ENCODE results near the gene UBD. TPM values are rescaled to one million over a fixed set of nuclear protein-coding genes. Genes with fewer than 3 reads are reported as not detected.

Gene UBD
- total RNA-seq, 2 donors from 2014 or later, result 0.86 to 10.3 TPM

DNA sequence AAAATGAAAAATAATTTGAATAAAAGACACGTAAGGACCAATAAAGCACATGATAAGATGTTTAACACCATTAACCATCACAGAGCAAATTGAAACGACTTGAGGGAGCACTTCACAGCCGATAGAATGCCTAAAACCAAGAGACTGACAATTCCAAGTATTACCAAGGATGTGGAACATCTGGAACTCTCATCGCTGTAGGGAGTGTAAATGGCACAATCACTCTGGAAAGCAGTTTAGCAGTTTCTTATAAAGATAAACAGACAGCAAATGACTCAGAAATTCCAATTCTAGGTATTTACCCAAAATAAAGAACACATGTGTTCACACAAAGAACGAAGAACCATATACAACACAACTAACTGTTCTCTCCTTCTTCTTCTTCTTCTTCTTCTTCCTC is 8.5 kb upstream of the UBD start:
- no peak for DNase-seq
- TF ChIP-seq, protein P1, sequence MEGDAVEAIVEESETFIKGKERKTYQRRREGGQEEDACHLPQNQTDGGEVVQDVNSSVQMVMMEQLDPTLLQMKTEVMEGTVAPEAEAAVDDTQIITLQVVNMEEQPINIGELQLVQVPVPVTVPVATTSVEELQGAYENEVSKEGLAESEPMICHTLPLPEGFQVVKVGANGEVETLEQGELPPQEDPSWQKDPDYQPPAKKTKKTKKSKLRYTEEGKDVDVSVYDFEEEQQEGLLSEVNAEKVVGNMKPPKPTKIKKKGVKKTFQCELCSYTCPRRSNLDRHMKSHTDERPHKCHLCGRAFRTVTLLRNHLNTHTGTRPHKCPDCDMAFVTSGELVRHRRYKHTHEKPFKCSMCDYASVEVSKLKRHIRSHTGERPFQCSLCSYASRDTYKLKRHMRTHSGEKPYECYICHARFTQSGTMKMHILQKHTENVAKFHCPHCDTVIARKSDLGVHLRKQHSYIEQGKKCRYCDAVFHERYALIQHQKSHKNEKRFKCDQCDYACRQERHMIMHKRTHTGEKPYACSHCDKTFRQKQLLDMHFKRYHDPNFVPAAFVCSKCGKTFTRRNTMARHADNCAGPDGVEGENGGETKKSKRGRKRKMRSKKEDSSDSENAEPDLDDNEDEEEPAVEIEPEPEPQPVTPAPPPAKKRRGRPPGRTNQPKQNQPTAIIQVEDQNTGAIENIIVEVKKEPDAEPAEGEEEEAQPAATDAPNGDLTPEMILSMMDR (IDR thresholded peaks at IDR 0.05), result no peak
- no peaks in the 10 kb centered on the region for H3K36me3 ChIP-seq
- H3K27me3 ChIP-seq, result no peaks in the 10 kb centered on the region
- no peaks in the 10 kb centered on the region for H3K4me1 ChIP-seq
- H3K4me3 ChIP-seq, result no peak overlapping the region
- H3K27ac ChIP-seq, result no peak overlapping the region
- no peaks in the 10 kb centered on the region for H3K9me3 ChIP-seq
- intact Hi-C loops (cut with DNase I), result no loop called here
- H3K9ac ChIP-seq (ENCODE audit: low read depth in 2 of 2, low read length in 2 of 2), result no peak overlapping the region

DNA sequence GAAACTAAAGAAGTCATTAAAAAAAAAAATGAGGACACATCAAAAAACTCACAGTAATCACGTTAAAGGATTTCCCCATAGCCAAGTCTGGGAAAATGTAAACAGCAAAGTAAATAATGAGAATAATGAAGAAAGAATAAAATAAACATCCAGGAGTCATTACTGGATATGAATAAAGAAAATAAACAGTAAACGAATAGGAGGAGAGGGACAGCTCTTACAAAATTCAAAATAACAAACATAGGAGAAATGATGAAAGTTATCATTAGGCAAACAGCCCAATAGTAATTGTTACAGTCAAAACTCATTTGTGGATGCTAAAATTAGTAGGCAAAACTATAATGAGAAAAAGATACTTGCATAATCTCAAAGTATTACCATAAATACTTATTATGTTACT is 8.0 kb upstream of the UBD start:
- Histone ChIP-seq H3K36me3 (no peaks in the 10 kb centered on the region), H3K27ac (no peak overlapping the region), H3K4me3 (no peak overlapping the region), H3K4me1 (no peaks in the 10 kb centered on the region), H3K9me3 (no peaks in the 10 kb centered on the region), H3K27me3 (no peaks in the 10 kb centered on the region), H3K9ac (ENCODE audit: low read depth in 2 of 2, low read length in 2 of 2) (no peak overlapping the region)
- no peak for DNase-seq
- intact Hi-C loops (cut with DNase I), result no loop called here
- TF ChIP-seq, protein P1 (IDR thresholded peaks at IDR 0.05), result no peak

DNA sequence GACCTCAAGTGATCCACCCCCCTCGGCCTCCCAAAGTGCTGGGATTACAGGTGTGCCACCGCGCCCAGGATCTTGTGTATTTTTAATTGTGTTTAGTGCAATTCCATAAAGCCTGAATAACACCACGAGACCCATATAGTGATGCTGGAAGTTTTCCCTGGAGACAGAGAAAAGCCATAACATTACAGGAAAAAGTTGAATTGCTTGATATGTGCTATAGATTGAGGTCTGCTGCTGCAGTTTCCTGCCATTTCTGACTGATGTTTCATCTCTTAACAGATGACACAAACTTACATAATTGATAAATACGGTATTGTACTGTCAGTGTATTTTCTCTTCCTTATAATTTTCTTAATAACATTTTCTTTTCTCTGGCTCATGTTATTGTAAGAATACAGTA is 7.3 kb upstream of the UBD start:
- no peaks in the 10 kb centered on the region for H3K27me3 ChIP-seq
- H3K4me3 ChIP-seq, result no peak overlapping the region
- intact Hi-C loops (cut with DNase I), result no loop called here
- DNase-seq, result no peak
- H3K9ac ChIP-seq (ENCODE audit: low read depth in 2 of 2, low read length in 2 of 2), result no peak overlapping the region
- H3K9me3 ChIP-seq, result no peaks in the 10 kb centered on the region
- H3K36me3 ChIP-seq, result no peaks in the 10 kb centered on the region
- TF ChIP-seq, protein P1 (IDR thresholded peaks at IDR 0.05), result no peak
- no peaks in the 10 kb centered on the region for H3K4me1 ChIP-seq
- no peak overlapping the region for H3K27ac ChIP-seq

DNA sequence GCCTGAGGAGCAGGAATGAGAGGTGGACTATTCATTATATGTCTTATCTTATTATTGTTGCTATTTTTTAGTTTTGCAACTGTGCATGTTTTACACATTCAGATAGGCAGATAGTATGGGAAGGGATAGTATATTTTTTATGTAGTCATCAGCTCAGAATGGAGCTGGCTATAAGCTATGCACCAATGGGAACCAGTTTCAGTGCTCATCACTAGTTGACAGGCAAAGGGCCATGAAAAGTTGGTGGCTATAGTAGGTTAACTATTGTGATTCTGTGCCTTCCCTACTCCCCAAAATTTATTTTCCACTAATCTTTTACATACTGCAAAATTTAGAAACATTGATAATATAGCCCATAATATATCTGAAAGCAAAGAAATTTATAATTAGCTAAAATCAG is 5.3 kb upstream of the UBD start:
- TF ChIP-seq, protein P1 (IDR thresholded peaks at IDR 0.05), result no peak
- no peak for DNase-seq
- Histone ChIP-seq H3K4me3 (no peak overlapping the region), H3K27ac (no peak overlapping the region), H3K27me3 (no peaks in the 10 kb centered on the region), H3K9ac (ENCODE audit: low read depth in 2 of 2, low read length in 2 of 2) (no peak overlapping the region), H3K4me1 (no peaks in the 10 kb centered on the region), H3K9me3 (no peaks in the 10 kb centered on the region), H3K36me3 (no peaks in the 10 kb centered on the region)
- intact Hi-C loops (cut with DNase I), result no loop called here

DNA sequence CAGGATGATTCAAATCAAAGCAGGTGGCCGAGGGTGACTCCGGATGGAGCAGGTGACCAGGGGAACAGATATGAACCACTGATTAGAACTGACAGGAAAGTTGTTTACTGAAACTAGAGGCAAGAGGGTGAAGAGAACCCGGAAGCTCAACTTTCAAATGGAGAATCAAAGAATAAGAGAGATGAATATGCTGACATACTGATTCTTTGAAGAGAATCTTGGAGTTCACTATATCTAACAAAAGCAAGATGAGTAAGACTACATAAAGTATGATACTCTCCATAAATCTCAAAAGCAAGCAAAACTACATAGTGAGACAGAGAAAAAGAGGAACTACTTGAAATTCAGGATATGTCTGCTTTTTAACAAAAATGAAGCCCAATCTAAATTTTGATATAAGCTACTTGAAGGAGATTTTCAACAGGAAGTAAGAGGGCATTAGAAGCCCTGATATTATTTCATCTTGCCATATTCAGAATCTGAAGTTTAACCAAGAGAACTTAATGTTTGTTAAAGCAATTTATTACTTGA is 4.0 kb upstream of the UBD start:
- no peak overlapping the region for H3K9ac ChIP-seq (ENCODE audit: low read depth in 2 of 2, low read length in 2 of 2)
- DNase-seq, result no peak
- no peaks in the 10 kb centered on the region for H3K36me3 ChIP-seq
- H3K27me3 ChIP-seq, result no peaks in the 10 kb centered on the region
- no peaks in the 10 kb centered on the region for H3K4me1 ChIP-seq
- TF ChIP-seq, protein P1 (IDR thresholded peaks at IDR 0.05), result no peak
- H3K4me3 ChIP-seq, result no peak overlapping the region
- no peak overlapping the region for H3K27ac ChIP-seq
- no peaks in the 10 kb centered on the region for H3K9me3 ChIP-seq
- intact Hi-C loops (cut with DNase I), result no loop called here

All from colonic mucosa (tissue), 4 donors.